ENCODE measurements around the gene MCM10.
"Not testable (repeated sequence)": the region's sequence is repeated elsewhere in the genome, so short reads cannot be mapped to it uniquely, and the experiment has no call there.

MCM10 gene

GRCh38 chr10:13160934-13161856 is at the start of gene MCM10:
Gene MCM10 (plus strand): TSS chr10:13161558. CDS start chr10:13164203, 2,645 bp downstream.
- peak; percentile 96 for DNase-seq (ENCODE audit: low read depth)

- no peak for DNase-seq (ENCODE audit: low read depth)
These were observed 47.8 kb upstream of the MCM10 start for GRCh38 chr10:13113544-13113943.

GRCh38 chr10:13115832-13116803 is 45.2 kb upstream of the MCM10 start:
- no peak for DNase-seq (ENCODE audit: low read depth)

- no peak for DNase-seq (ENCODE audit: low read depth)
These were observed 43.2 kb upstream of the MCM10 start for GRCh38 chr10:13117841-13118783.

- no peak for DNase-seq (ENCODE audit: low read depth)
These were observed 42.5 kb upstream of the MCM10 start for GRCh38 chr10:13118784-13119410.

GRCh38 chr10:13120786-13121499 is 40.4 kb upstream of the MCM10 start:
- no peak for DNase-seq (ENCODE audit: low read depth)

GRCh38 chr10:13121500-13121854 is 39.9 kb upstream of the MCM10 start:
- no peak for DNase-seq (ENCODE audit: low read depth)

- DNase-seq (ENCODE audit: low read depth), result no peak
These were observed 24.7 kb upstream of the MCM10 start for GRCh38 chr10:13136651-13137050.

- DNase-seq (ENCODE audit: low read depth), result no peak
These were observed 22.2 kb upstream of the MCM10 start for GRCh38 chr10:13139150-13139549.

GRCh38 chr10:13139676-13140075 is 21.7 kb upstream of the MCM10 start:
- no peak for DNase-seq (ENCODE audit: low read depth)

GRCh38 chr10:13140627-13141190 is 20.6 kb upstream of the MCM10 start:
- DNase-seq (ENCODE audit: low read depth), result no peak

GRCh38 chr10:13143766-13144165 is 17.6 kb upstream of the MCM10 start:
- DNase-seq (ENCODE audit: low read depth), result no peak

GRCh38 chr10:13144814-13145213 is 16.5 kb upstream of the MCM10 start:
- no peak for DNase-seq (ENCODE audit: low read depth)

GRCh38 chr10:13146379-13146778 is 15.0 kb upstream of the MCM10 start:
- DNase-seq (ENCODE audit: low read depth), result no peak

GRCh38 chr10:13147161-13147560 is 14.2 kb upstream of the MCM10 start:
- no peak for DNase-seq (ENCODE audit: low read depth)

GRCh38 chr10:13152296-13152695 is 9.1 kb upstream of the MCM10 start:
- DNase-seq (ENCODE audit: low read depth), result no peak

GRCh38 chr10:13155860-13156259 is 5.5 kb upstream of the MCM10 start:
- DNase-seq (ENCODE audit: low read depth), result not testable (repeated sequence)

GRCh38 chr10:13158401-13158800 is 3.0 kb upstream of the MCM10 start:
- no peak for DNase-seq (ENCODE audit: low read depth)

GRCh38 chr10:13161857-13162271 is 506 bp downstream of the MCM10 start:
- no peak for DNase-seq (ENCODE audit: low read depth)

GRCh38 chr10:13163859-13164258 is 2.5 kb downstream of the MCM10 start:
- DNase-seq (ENCODE audit: low read depth), result no peak

Measured in non-pigmented ciliary epithelial cell (primary cell).